Cortex of kidney (tissue), 1 donor: Measurements from ENCODE around the gene NOB1.
"Not testable (repeated sequence)": the region's sequence is repeated elsewhere in the genome, so short reads cannot be mapped to it uniquely, and the experiment has no call there.

ENCODE experiments used
- DNase-seq: peaks from one replicate; lab custom pipeline; 2025; lab: John Stamatoyannopoulos, UW

The NOB1 gene

GRCh38 chr16:69754469-69755310 lies at the start of gene NOB1:
NOB1 (minus strand) TSS chr16:69754926; CDS start chr16:69754910, 16 bp downstream.
- peak; percentile 52 for DNase-seq

DNA sequence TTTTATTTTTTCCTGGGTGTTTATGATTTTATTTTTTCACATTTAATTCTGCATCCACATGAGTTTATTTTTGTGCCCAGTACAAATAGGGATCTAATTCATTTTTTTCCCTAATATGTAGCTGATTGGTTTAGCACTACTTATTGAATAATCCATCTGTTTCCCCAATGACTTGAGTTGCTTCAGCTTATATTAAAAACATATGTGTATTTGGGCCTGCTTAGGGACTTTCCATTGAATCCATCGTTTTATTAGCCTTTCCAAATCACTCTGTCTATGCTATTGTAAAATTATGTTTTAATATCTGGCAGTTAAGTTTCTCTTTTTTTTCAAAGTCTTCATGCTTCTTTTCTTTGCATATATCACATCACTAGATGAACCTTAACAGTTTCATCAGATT lies 49.6 kb upstream of the NOB1 start:
- no peak for DNase-seq

DNA sequence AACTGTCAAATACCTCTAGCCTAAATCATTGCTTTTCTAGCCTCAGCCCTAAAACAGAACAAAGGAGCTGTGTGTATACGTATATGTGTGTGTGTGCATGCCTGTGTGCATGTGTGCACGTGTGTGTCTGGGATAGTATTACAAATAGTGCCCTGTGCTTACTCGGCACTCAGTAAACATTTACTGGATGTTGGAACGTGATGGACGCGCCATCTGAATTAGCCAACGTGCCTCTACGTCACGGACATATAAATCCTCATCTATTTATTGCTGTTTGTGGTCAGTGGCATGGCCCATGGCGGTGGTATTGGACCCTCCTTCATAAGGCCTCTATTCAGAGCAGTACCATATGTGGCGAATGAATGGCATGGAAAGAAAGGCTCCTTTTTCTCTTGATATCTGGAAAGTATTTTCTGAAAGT lies 44.9 kb upstream of the NOB1 start:
- no peak for DNase-seq

DNA sequence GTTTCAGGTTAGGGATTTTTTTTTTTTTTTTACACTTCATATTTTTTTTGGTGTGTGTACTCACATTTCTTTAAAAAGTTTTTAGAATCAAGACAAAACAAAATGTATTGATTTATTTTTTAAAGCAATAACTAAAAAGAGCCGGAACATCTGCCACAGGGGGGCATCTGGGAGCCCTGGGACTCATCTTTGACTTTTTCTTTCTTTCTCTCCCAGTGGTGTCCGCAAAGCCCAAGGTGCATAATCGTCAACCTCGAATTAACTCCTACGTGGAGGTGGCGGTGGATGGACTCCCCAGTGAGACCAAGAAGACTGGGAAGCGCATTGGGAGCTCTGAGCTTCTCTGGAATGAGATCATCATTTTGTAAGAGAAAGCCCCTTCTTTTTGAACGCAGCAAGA lies 43.7 kb upstream of the NOB1 start:
- DNase-seq = no peak

DNA sequence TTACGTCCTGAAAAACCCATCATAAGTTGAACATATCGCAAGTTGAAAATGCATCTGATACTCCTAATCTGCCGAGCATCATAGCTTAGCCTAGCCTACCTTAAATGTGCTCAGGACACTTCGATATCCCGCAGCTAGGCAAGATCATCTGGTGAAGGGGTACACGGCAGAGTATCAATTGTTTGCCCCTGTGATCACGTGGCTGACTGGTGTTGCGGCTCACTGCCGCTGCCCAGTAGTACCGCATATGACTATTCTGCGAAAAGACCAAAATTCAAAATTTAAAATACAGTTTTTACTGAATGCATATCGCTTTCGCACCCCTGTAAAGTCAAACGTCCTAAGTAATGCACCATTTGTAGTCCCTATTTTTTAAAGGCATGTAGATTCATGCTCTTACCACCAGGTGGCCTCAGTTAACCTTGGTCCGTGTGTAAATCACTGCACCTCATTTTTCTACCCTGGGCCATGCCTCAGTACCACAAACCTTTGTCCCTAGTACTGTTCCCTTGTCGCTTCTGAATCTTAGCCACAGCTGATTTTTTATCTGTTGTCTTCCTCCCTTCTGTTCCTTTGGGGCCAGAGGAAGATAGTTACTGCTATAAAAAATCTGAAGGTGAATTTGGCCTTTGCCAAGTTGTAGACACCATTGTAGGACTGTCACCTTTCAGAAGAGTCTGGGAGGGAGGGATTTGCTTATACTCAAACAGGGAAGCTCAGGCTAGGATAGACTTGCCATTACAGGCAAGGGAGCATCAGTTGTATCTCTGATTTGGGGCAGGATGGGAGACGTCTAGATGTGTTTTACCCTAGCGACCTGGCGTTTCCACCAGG lies 41.8 kb upstream of the NOB1 start:
- no peak for DNase-seq

DNA sequence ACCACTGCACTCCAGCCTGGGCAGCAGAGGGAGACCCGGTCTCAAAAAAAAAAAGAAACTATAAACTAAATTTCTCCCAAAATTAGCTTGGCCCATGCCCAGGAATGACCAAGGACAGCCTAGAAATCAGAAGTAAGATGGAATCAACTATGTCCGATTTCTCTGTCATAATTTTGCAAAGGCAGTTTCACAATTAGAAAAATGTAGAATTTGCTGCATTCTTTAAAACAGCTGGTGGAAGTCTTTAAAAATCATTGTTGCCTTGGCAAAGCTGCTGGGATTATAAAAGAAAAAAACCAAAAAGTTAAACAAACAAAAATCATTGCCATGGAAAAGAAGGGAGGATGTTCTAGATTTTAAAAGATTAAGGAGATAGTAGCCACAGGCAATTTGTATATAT lies 39.8 kb upstream of the NOB1 start:
- DNase-seq = no peak

GRCh38 chr16:69793526-69793925 lies 38.8 kb upstream of the NOB1 start:
- no peak for DNase-seq

- DNase-seq = not testable (repeated sequence)
Observed at GRCh38 chr16:69791391-69791847, 36.7 kb upstream of the NOB1 start.

DNA sequence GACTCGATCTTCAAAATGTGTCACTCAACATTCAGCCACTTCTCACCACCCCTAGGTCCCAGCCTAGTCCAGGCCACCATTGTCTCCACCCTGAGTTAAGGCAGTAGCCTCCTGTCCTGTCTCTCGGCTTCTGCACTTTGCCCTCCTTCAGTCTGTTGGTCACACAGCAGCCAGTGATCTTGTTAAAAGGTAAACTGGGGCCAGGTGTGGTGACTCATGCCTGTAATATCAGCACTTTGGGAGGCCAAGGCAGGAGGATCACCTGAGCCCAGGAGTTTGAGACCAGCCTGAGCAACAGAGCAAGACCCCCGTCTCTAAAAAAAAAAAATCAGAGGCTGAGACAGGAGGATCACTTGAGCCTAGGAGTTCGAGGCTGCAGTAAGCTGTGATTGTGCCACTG lies 33.2 kb upstream of the NOB1 start:
- DNase-seq = no peak

DNA sequence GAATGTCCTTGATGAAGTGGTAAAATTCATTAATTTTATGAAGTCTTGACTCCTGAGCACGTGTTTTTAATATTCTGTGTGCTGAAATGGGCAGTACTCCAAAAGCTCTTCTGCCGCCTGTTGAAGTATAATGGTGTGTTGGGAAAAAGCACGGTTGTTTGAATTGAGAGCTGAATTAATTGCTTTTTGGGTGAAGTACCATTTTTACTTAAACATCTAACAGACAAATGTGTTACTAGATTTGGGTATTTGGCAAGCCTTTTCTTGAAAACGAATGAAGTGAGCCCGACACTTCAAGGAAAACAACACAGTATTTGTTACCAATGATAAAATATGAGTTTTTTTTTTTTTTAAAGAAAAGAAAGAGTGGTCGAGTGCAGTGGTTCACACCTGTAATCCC lies 29.9 kb upstream of the NOB1 start:
- DNase-seq = no peak

GRCh38 chr16:69781118-69781517 lies 26.4 kb upstream of the NOB1 start:
- DNase-seq = no peak

- no peak for DNase-seq
Observed at GRCh38 chr16:69779724-69780123, 25.0 kb upstream of the NOB1 start.

DNA sequence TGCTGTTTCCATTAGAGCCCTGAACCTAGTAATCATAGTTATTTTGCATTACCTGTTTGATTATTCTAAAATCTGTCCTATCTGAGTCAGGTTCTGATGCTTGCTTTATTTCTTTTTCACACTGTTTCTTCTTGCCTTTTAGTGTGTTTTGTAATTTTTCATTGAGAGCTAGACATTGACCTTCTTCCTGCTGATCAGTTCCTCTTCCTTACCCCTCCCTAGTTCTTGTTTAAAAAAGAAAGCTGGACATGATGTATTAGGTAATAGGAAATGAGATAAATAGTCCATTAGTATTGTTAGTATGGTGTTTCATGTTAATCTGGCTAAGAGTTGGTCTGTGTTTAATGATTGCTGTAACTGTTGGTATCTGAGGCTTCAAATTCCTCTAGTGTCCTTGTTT lies 20.8 kb upstream of the NOB1 start:
- no peak for DNase-seq

DNA sequence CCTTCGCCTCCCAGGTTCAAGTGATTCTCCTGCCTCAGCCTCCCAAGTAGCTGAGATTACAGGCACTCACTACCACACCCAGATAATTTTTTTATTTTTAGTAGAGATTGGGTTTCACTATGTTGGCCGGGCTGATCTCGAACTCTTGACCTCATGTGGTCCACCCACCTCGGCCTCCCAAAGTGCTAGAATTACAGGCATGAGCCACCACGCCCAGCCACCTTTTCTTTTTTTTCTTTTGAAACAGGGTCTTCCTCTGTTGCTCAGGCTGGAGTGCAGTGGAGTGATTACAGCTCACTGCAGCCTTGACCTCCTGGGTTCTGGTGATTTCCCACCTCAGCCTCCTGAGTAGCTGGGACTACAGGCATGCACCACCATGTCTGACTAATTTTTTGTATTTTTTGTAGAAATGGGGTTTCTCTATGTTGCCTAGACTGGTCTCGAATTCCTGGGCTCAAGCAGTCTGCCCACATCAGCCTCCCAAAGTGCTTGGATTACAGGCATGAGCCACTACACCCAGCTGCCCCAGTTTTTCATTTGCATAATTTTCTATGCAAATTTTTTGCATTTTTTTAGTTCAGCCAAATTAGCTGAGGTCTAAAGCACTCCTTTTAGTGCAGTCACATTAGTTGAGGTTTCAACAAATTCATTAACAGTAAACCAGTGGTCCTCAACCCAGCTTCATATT lies 18.7 kb upstream of the NOB1 start:
- DNase-seq = no peak

DNA sequence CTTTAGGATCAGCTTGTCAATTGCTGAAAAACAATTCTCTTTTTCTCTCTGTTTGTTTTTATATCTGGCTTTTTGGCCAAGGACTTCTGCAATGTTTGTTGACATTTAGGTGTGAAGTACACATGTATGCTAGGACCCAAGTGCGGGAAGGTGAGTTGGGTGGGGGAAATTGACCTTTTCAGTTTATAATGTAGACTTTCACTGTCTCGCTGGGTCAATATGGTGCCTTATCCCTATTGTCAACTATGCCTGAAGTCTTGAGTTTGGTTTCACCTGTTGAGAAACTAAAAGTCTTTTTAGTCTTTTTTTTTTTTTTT lies 16.9 kb upstream of the NOB1 start:
- DNase-seq = no peak

DNA sequence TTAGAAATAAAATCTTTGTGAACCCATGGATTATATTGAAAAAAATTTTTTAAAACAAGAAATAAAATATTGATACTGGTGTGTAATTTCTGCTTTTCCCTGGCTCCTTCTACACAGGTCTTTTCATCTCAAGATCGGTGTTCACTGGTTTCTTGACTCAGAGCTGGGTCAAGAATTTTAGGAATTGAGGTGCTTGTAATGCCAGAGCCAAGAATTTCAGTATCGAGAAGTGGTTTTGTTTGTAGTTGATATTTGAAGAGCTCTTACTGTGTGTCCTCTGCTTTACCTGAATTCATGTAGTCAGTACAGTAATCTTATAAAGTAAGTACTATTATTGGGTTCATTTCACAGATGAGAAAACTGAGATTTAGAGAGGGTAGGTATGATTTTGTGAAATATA lies 14.7 kb upstream of the NOB1 start:
- no peak for DNase-seq

GRCh38 chr16:69768666-69769065 lies 13.9 kb upstream of the NOB1 start:
- no peak for DNase-seq

DNA sequence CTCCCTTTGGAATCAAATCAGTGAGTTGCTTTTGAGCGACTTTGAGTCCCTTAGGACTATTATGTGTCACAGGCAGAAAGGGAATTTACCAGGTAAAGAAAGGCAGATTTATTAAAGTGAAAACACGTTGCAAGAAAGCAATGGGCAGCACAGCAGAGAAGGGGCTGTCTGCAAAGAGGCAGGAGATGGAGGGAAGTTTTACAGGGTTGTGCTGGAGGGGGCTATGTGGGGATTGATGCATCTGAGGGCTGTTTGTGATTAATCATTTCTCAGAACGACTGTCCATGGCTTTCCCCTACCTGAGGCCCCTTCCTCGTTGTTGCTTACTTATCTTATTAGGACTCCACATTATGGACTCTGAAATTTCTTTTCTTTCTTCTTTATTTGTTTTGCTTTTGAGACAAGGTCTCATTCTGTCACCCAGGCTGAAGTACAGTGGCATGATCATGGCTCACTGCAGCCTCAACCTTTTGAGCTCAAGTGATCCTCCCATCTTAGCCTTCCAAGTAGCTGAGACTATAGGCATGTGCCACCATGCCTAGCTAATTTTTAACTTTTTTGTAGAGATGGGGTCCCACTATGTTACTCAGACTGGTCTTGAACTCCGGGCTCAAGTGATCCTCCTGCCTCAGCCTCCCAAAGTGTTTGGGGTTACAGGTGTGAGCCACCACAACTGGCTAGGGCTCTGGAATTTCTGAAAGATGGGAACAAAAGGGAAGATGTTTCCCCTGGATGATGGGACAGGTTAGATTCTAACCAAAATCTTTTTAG lies 12.9 kb upstream of the NOB1 start:
- no peak for DNase-seq

- DNase-seq = no peak
Observed at GRCh38 chr16:69763599-69763942, 8.8 kb upstream of the NOB1 start.

- DNase-seq = no peak
Observed at GRCh38 chr16:69762814-69763598, 8.3 kb upstream of the NOB1 start.
